GM12892 (cell line): ENCODE results near the gene AP1M2.
A peak's percentile ranks its signal among the peaks of the same experiment; 100 is the strongest.
"Not testable (repeated sequence)": the region's sequence is repeated elsewhere in the genome, so short reads cannot be mapped to it uniquely, and the experiment has no call there.

Experiments
- DNase-seq: peaks from one replicate; pipeline ENCODE4 v3.0.0; 2011; ENCODE audit not compliant: insufficient read length
- FAIRE-seq: peaks from 2 replicates; lab custom pipeline; 2011; peaks lifted over from hg19 to GRCh38; lab: Jason Lieb, UNC
- POLR2A ChIP-seq: IDR thresholded peaks from 2 replicates; pipeline ENCODE4 v1.6.1; 2011; ENCODE audit warnings: low read depth, low read length, control low read depth
- POLR2AphosphoS5 ChIP-seq: IDR thresholded peaks from 2 replicates; pipeline ENCODE4 v1.6.1; 2011; ENCODE audit warnings: low read depth, low read length, control low read depth
- TAF1 ChIP-seq: IDR thresholded peaks from 2 replicates; pipeline ENCODE4 v1.6.1; 2011; ENCODE audit warnings: low read depth, mild to moderate bottlenecking, control low read depth, low read length, borderline replicate concordance

Gene AP1M2

DNA sequence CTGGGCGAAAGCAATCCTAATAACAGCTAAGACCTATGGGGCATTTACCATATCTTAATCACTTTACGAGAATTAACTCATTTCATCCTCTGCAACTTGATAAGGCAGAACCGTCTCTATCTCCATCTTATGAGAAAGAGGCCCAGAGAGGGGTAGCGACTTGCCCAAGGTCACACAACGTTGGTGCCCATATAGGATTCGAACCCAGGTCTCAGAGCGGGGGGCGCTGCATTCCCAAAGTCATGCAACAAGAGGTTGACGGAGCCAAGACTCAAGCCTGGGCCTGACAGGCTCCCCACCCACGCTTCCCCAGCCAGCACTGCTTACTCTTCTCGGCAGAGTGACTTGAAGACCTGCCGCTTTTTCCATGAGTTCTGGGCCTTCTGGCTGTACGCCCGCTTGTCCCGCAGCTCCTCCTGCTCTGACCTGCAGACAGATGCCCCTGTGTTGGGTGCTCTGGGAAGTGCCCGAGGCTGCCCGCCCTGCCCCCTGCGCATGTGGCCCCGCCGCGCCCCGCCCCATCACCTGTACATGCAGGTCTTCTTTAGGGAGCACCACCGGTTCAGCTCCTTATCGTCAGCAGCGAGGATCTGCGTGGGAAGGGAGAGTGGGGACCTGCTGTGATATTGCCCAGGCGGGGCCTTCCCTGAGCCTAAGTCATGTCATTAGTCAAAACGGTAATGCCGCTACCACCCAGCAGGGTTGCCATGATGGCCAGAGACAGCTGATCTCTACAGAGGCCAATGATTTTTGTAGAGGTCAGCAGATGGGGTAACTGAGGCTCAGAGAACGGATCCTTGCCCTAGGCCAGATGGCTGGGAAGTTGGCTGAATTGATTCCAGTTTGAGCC lies 32.1 kb downstream of the AP1M2 start:
- FAIRE-seq = no peak

GRCh38 chr19:10553943-10554381 lies 33.1 kb downstream of the AP1M2 start:
- no peak for DNase-seq
- FAIRE-seq = no peak
- TF ChIP-seq POLR2AphosphoS5 = no peak
- TF ChIP-seq POLR2A = peak; percentile 42; the same call in 1 of the 2 replicates

More for the DNA sequence above, 32.1 kb downstream of the AP1M2 start:
- TF ChIP-seq TAF1 (no peak), POLR2A (peak; percentile 13; the same call in 1 of the 2 replicates)
- no peak for DNase-seq

DNA sequence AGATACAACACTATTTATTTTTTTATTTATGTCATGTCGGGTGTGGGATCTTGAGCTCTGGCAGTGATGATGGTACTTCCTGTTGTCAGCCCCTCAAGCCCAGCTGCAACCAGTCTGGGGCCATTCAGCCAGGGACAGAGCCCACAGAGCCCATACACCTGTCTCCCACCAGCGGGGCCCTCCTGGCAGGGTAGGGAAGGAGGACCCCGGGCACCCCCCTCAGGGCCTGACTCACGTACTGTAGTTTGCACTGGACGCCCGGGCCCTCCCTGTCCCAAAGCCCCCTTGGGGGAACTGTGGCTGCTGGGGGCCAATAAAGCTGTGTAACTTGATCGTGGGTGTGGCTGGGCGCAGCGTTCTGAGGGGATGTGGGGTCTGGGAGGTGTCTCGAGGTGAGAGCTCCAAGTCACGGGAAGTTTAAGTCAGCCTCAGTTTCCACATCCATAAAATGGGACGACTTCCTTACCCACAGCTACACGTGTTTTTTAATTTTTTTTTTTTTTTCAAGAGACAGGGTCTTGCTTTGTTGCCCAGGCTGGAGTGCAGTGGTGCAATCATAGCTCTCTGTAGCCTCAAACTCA lies 33.9 kb downstream of the AP1M2 start:
- TF ChIP-seq POLR2AphosphoS5 (no peak), TAF1 (no peak), POLR2A (no peak)
- FAIRE-seq = no peak

DNA sequence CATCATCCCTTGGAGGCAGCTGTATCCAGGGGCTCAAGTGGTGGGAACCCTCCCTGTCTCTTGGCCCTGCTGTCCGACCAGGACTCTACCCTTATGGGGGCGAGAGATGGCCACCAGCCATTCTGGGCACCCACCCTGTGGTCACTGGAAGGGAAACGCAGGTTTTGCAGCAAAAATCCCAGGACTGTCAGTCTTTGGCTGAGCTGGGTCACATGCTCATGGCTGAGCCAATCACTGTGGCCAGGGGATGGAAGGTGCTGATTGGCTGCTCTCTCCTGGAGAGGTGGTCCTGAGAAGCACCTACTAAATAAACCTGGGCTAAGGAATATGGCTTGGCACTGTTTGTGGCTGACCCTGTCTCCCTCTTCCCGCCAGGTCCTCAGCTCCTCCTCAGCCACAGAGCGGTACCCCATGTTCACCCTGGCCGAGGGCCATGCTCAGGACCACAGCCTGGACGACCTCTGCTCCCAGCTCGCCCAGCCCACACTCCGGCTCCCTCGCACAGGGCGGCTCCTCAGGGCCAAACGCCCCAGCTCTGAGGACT lies 34.5 kb downstream of the AP1M2 start:
- TF ChIP-seq TAF1 (no peak), POLR2A (peak; percentile 13; the same call in 1 of the 2 replicates), POLR2AphosphoS5 (peak; percentile 66; the same call in 1 of the 2 replicates)
- DNase-seq (no peak), FAIRE-seq (peak; percentile 56)

More for the DNA sequence above, 33.9 kb downstream of the AP1M2 start:
- no peak for DNase-seq

DNA sequence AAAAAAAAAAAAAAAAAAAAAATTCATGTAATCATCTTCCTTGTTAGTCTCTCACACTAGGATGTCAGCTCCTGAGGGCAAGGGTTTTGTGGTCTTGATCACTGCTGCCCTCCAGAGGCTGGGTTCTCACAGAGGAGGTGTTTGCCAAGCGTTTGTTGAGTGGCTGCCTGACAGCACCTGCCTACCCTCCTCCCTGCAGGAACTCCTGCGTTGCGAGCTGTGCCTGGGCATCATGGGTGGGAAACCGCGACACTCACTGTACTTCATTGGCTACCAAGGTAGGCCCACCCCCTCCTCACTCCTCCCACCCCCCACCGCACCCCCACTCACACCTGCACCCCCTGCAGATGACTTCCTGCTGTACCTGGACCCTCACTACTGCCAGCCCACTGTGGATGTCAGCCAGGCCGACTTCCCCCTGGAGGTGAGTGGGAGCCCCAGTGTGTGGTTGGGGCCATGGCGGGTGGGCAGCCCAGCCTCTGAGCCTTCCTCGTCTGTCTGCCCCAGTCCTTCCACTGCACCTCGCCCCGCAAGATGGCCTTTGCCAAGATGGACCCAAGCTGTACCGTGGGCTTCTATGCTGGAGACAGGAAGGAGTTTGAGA lies 35.3 kb downstream of the AP1M2 start:
- no peak for FAIRE-seq
- TF ChIP-seq POLR2A = no peak
- TF ChIP-seq TAF1 = no peak
- no peak for TF ChIP-seq POLR2AphosphoS5

GRCh38 chr19:10551006-10551405 lies 36.1 kb downstream of the AP1M2 start:
- not testable (repeated sequence) for FAIRE-seq, DNase-seq

More for the DNA sequence above, 35.3 kb downstream of the AP1M2 start:
- no peak for DNase-seq

- TF ChIP-seq POLR2AphosphoS5 (no peak), POLR2A (no peak), TAF1 (no peak)
- FAIRE-seq = no peak
- DNase-seq = no peak
Observed at GRCh38 chr19:10550336-10550735, 36.8 kb downstream of the AP1M2 start.

- TF ChIP-seq TAF1 = no peak
- TF ChIP-seq POLR2AphosphoS5 = no peak
- no peak for TF ChIP-seq POLR2A
- no peak for FAIRE-seq
Observed at GRCh38 chr19:10549733-10550132, 37.4 kb downstream of the AP1M2 start.

GRCh38 chr19:10548746-10549276 lies 38.3 kb downstream of the AP1M2 start:
- no peak for TF ChIP-seq POLR2AphosphoS5
- TF ChIP-seq TAF1 = no peak
- no peak for TF ChIP-seq POLR2A
- no peak for DNase-seq
- no peak for FAIRE-seq

More at GRCh38 chr19:10549733-10550132, 37.4 kb downstream of the AP1M2 start:
- no peak for DNase-seq

DNA sequence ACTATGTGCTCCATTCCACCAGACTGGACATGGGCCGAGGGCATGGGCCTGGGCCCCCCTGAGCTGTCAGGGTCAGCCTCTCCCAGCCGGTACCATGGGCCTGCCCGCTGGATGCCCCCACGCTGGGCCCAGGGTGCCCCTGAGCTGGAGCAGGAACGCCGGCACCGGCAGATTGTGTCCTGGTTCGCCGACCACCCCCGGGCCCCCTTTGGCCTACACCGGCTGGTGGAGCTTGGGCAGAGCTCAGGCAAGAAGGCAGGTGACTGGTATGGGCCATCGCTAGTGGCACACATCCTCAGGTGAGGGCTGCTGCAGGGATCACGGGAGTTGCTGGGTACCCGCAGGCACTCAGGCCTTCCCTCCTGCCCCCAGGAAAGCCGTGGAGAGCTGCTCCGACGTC lies 40.3 kb downstream of the AP1M2 start:
- FAIRE-seq (no peak), DNase-seq (no peak)
- TF ChIP-seq TAF1 (no peak), POLR2AphosphoS5 (no peak), POLR2A (no peak)

DNA sequence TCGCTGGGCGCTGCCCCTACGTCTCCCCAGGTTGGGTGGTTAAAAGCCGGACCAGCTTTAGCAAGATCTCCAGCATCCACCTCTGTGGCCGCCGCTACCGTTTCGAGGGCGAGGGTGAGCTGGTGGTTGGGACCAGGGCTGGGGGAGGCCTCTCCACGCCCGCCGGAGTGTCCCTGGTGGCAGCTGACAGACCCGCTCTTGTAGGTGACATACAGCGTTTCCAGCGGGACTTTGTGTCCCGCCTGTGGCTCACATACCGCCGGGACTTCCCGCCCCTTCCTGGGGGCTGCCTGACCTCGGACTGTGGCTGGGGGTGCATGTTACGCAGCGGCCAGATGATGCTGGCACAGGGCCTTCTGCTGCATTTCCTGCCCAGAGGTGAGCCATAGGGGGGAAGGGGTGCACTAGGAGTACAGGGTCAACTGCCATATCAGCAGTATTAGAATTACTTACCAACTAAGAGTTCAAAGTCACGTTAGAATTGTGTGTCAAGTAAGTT lies 42.3 kb downstream of the AP1M2 start:
- FAIRE-seq (no peak), DNase-seq (no peak)
- TF ChIP-seq TAF1 (no peak), POLR2A (no peak), POLR2AphosphoS5 (no peak)
